Retinal pigment epithelial cell (primary cell): ENCODE measurements around the gene CDK5RAP3.

Source experiments
- DNase-seq: peaks from one replicate; pipeline ENCODE4 v3.0.0-alpha.2; 2010; ENCODE audit warnings: low read depth
- H3K4me3 ChIP-seq: 2 replicates; pipeline ENCODE4 v1.5.1; 2011; ENCODE audit warnings: mild to moderate bottlenecking, low read length, control low read depth, moderate library complexity
- TF ChIP-seq, protein P1 (sequence below): conservative IDR thresholded peaks from 2 replicates; pipeline ENCODE4 v1.5.1; 2011; ENCODE audit warnings: low read depth, low read length, control low read depth, inconsistent platforms

The CDK5RAP3 gene

DNA sequence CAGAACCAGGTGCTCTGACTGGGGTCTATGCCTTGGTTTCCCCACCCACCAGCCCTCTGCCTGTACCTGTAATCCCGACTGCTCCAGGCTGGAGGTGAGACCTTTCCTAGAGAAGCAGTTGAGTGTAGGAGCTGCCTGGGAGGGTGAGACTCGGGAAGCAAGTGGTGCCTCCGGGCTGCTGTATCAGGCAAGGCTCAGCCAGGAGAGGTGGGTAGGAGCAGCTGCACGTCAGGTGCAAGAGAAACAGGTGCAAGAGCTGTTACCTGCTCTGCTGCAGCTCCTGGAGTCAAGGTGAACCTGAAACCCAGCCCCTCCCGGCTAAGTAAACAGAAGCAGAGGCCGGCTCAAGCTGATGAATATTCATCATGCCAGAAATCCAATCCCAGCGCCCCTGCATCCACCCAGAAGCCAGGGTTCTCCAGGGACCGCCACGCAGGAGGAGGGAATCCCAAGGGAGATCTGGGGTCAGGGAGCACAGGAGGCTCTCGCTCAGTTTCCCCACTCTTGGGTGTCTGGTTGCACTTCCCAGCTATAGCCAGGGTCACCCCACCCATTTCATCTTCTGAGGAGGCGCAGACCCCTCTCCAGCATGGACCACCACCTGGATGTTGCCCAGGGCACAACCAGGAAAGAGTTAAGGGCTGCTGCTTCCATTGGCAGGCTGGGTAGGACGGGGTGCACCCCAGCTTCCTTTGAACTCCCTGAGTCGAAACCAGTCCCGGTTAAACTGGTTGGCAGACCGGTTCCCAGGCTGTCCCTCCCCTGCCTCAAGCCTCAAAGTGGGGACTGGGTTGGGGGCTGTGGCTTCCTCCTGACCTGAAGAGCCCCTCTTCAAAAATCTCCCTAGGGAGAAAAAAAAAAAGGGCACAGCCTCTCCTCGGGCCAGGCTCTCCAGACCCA, 13.1 kb upstream of the CDK5RAP3 start, which contains the start of gene PRR15L:
PRR15L (minus strand) TSS at position 293 of the 900 bp plus-strand sequence. CDS start 4,649 bp downstream, outside the sequence.
- TF ChIP-seq, protein P1, sequence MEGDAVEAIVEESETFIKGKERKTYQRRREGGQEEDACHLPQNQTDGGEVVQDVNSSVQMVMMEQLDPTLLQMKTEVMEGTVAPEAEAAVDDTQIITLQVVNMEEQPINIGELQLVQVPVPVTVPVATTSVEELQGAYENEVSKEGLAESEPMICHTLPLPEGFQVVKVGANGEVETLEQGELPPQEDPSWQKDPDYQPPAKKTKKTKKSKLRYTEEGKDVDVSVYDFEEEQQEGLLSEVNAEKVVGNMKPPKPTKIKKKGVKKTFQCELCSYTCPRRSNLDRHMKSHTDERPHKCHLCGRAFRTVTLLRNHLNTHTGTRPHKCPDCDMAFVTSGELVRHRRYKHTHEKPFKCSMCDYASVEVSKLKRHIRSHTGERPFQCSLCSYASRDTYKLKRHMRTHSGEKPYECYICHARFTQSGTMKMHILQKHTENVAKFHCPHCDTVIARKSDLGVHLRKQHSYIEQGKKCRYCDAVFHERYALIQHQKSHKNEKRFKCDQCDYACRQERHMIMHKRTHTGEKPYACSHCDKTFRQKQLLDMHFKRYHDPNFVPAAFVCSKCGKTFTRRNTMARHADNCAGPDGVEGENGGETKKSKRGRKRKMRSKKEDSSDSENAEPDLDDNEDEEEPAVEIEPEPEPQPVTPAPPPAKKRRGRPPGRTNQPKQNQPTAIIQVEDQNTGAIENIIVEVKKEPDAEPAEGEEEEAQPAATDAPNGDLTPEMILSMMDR, result no peak
- DNase-seq, result no peak
- no peak within 1 kb of the TSS for H3K4me3 ChIP-seq

DNA sequence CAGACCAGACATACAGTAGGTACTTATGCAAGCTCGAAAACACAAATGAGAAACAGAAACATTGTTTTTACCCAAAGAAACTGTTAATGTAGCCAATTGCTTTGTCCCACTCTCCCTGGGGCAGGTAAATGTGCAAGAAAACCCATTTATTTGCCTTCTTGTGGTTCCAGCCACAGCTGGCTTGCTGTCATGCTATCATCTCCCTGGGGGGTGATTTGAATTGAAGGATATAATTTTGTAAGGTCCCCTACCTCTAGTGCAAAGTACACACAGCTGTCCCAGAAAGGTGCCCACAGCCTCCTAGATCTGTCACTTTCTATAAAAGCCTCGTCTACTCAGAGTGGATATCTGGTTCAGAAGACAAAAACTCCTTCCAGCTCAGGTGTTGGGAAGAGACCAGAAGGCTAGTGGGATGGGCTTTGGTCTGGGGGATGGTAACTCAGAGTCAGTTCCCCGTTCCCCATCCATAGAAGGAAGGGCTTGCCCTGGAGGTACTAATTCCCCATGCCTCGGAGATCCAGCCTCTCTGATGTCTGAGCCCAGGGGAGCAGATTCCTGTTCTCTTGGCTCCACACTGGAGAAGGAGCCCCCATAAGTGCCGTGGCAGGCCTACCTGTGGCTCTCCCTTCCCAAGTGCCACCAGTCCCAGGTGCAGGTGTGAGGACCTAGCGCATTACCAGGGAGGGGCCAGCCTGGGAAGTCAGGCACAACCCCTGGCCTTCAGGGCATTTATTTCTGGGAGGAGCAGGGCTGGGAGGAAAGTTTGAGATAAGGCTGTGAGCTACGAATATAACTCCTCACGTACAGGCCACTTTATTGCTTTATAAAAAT, 10.9 kb upstream of the CDK5RAP3 start:
- H3K4me3 ChIP-seq, result no peak overlapping the region
- TF ChIP-seq, protein P1, result no peak
- DNase-seq, result no peak

DNA sequence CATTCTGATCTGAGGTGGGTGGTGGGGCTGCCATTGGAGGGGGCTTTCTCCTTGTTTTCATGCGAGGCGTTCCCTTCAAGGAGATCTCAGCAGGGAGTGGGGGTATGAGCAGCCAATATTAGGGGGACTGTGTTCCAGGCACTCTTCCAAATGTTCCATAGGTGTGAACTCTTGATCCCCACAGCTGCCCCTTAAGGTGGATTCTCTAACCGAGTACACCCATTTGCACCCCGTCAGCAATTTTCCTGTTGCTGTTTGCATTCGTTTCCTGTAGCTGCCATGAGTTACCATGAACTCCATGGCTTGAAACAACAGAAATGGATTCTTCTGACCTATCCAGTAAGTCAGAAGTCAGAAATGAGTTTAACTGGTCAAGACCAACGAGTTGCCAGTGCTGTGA, 9.5 kb upstream of the CDK5RAP3 start:
- no peak overlapping the region for H3K4me3 ChIP-seq
- no peak for DNase-seq
- TF ChIP-seq, protein P1, result no peak

DNA sequence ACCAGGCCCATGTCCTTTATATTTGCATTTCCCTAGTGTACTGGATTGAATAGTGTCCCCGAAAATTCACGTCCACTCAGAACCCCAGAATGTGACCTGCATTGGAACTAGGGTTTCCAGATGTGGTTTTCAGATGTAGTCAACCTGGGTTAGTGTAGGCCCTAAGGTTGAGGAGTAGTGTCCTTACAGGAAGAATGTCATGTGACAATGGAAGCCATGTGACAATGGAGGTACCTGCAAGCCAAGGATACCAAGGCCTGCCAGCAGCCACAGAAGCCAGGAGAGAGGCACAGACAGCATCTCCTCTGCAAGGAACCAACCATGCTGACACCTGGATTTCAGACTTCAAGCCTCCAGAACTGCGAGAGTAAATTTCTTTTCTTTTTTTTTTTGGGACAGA, 8.0 kb upstream of the CDK5RAP3 start:
- TF ChIP-seq, protein P1, result no peak
- no peak overlapping the region for H3K4me3 ChIP-seq
- DNase-seq, result no peak

DNA sequence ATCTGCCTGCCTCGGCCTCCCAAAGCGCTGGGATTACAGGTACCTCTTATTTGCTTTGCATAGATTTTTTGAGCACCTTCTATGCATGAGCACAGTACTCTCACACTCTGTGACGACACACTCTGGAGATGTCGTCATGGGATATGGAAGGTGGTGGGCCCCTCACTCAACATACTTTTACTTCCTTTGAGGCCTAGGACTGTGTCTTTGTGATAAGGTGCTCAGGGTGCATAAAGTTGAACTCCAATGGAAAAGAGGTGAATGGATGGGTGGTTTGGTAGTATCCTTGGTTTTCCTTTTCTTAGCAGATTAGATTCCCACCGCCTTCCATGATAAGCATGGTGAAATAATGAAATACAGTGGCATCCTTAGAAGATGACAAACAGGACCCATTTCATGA, 6.1 kb upstream of the CDK5RAP3 start:
- H3K4me3 ChIP-seq, result no peak overlapping the region
- no peak for DNase-seq
- TF ChIP-seq, protein P1, result no peak

DNA sequence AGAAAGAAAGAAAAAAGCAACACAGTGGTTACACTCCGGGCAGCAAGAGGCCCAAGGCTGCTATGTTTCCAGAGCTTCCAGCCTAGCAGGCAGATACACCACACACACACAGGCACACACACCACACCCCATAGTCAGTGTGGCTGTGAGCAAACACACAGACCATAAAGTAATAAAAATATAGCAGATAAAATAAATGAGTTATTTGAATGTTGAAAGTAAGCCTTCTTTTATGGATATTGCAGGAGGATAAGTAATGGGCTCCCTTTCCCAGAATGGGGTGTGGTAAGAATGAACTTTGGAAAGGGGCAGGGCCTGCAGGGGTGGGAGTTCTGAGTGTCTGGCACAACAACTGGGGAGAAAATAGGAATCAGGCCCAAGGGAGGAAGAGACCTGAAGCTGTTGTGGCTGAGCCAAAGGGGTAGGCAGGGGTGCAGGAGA, 4.8 kb upstream of the CDK5RAP3 start:
- no peak for DNase-seq
- TF ChIP-seq, protein P1, result no peak
- no peak overlapping the region for H3K4me3 ChIP-seq
